CD14-positive monocyte (primary cell): Measurements from ENCODE around the gene CHST14. TPM values are rescaled to one million over a fixed set of nuclear protein-coding genes. Genes with fewer than 3 reads are reported as not detected.

Source experiments
- DNase-seq, 3 donors: peaks; one replicate each; pipeline ENCODE4 v3.0.0-alpha.2; 2011 to 2022
- H2AFZ ChIP-seq: 2 replicates; pipeline ENCODE4 v1.6.0; 2012; ENCODE audit warnings: mild to moderate bottlenecking, low read depth, low read length, inconsistent platforms; ENCODE audit not compliant: insufficient read depth, poor library complexity, severe bottlenecking
- H3K27ac ChIP-seq, 2 donors: 1 replicate in 1 of 2; 2 replicates in 1 of 2; pipeline ENCODE4 v1.5.1; 2012 to 2013; ENCODE audit warnings: low read length in 2 of 2, control low read depth in 1 of 2, inconsistent platforms in 1 of 2, low read depth in 1 of 2, mild to moderate bottlenecking in 1 of 2
- H3K27me3 ChIP-seq, 2 donors: one replicate each; pipeline versions ENCODE4 v1.6.0 to v1.6.1; 2011 to 2013; ENCODE audit warnings: low read length in 2 of 2; ENCODE audit not compliant: control insufficient read depth in 2 of 2, insufficient read depth in 2 of 2
- H3K36me3 ChIP-seq, 2 donors: replicated peaks in 1 of 2; 1 replicate in 1 of 2; 2 replicates in 1 of 2; pipeline versions ENCODE4 v1.5.1 to v1.6.1; 2012 to 2013; ENCODE audit warnings: low read length in 2 of 2, control low read depth in 1 of 2, inconsistent platforms in 1 of 2, mild to moderate bottlenecking in 1 of 2; ENCODE audit not compliant: insufficient read depth in 2 of 2, control insufficient read depth in 1 of 2
- H3K4me1 ChIP-seq, 2 donors: 1 replicate in 1 of 2; 2 replicates in 1 of 2; pipeline versions ENCODE4 v1.5.1 to v1.6.1; 2012 to 2013; ENCODE audit warnings: low read length in 2 of 2, control low read depth in 1 of 2, inconsistent platforms in 1 of 2, mild to moderate bottlenecking in 1 of 2, moderate library complexity in 1 of 2; ENCODE audit not compliant: insufficient read depth in 2 of 2, control insufficient read depth in 1 of 2
- H3K4me2 ChIP-seq: replicated peaks from 2 replicates; pipeline ENCODE3; 2012; ENCODE audit warnings: low read length, moderate library complexity, mild to moderate bottlenecking; ENCODE audit not compliant: poor library complexity, severe bottlenecking; ENCODE audit errors: extremely low read depth
- H3K4me3 ChIP-seq, 3 experiments: fragments of 200-600 bp in 1 of 3; sonication (generic) in 1 of 3; replicated peaks in 1 of 3; 1 replicate in 2 of 3; 2 replicates in 1 of 3; pipeline ENCODE4 v1.5.1; 2011 to 2013; ENCODE audit warnings: low read length in 3 of 3, mild to moderate bottlenecking in 3 of 3, control low read depth in 2 of 3, low read depth in 2 of 3, inconsistent platforms in 1 of 3, moderate library complexity in 1 of 3
- H3K79me2 ChIP-seq: 2 replicates; pipeline ENCODE4 v1.6.0; 2012; ENCODE audit warnings: mild to moderate bottlenecking, control low read depth, inconsistent platforms, low read length, moderate library complexity; ENCODE audit not compliant: insufficient read depth
- H3K9ac ChIP-seq: 2 replicates; pipeline ENCODE4 v1.6.0; 2017; ENCODE audit warnings: low read length, mild to moderate bottlenecking; ENCODE audit not compliant: insufficient read depth, poor library complexity, severe bottlenecking
- H3K9me3 ChIP-seq, 2 donors: replicated peaks in 1 of 2; 1 replicate in 1 of 2; 2 replicates in 1 of 2; pipeline versions ENCODE4 v1.5.1 to v1.6.1; 2012 to 2013; ENCODE audit warnings: low read length in 2 of 2, control low read depth in 1 of 2; ENCODE audit not compliant: control insufficient read depth in 1 of 2, insufficient read depth in 1 of 2
- H4K20me1 ChIP-seq: 2 replicates; pipeline ENCODE4 v1.6.0; 2012; ENCODE audit warnings: mild to moderate bottlenecking, low read length, control low read depth, moderate library complexity; ENCODE audit not compliant: insufficient read depth
- H3K27ac Mint-ChIP-seq, 7 donors: one replicate each; pipeline ENCODE4 v1.8.0; 2020; ENCODE audit warnings: mild to moderate bottlenecking in 7 of 7, mixed read lengths in 7 of 7, moderate library complexity in 6 of 7, inconsistent platforms in 2 of 7
- H3K27me3 Mint-ChIP-seq, 3 donors: one replicate each; pipeline ENCODE4 v1.8.0; 2021 to 2022; ENCODE audit warnings: low read depth in 3 of 3, mild to moderate bottlenecking in 3 of 3, mixed read lengths in 3 of 3, moderate library complexity in 3 of 3, inconsistent platforms in 1 of 3
- H3K36me3 Mint-ChIP-seq, 2 donors: one replicate each; pipeline ENCODE4 v1.8.0; 2020; ENCODE audit warnings: mixed read lengths in 2 of 2, inconsistent platforms in 1 of 2, mild to moderate bottlenecking in 1 of 2
- H3K4me1 Mint-ChIP-seq: one replicate; pipeline ENCODE4 v1.8.0; 2020; ENCODE audit warnings: mild to moderate bottlenecking, mixed read lengths
- H3K4me3 Mint-ChIP-seq, 2 donors: one replicate each; pipeline ENCODE4 v1.8.0; 2020; ENCODE audit warnings: mild to moderate bottlenecking in 2 of 2, mixed read lengths in 2 of 2, moderate library complexity in 1 of 2
- H3K9me3 Mint-ChIP-seq, 7 donors: one replicate each; pipeline ENCODE4 v1.8.0; 2020 to 2022; ENCODE audit warnings: mixed read lengths in 7 of 7, mild to moderate bottlenecking in 6 of 7, moderate library complexity in 6 of 7, inconsistent platforms in 2 of 7
- CTCF ChIP-seq: fragments of 200-600 bp; IDR thresholded peaks from one replicate; pipeline ENCODE4 v1.8.0; 2022; ENCODE audit warnings: antibody characterized with exemption, mild to moderate bottlenecking
- WGBS: methylation state at CpG from one replicate; pipeline ENCODE4 v1.1.5; 2013; ENCODE audit warnings: missing lambda C conversion rate; ENCODE audit not compliant: insufficient coverage; 5-methylcytosine and 5-hydroxymethylcytosine counted together
- intact Hi-C, 2 donors: fragments of 100-400 bp; cut with micrococcal nuclease; formaldehyde crosslinking; loops; one replicate each; pipeline versions ENCODE4 v1.15.0 to v1.15.1; 2023
- polyA plus RNA-seq, 3 donors: library from polyadenylated mRNA; depleted of rRNA in 1 of 3; unstranded in 2 of 3; stranded (reverse) in 1 of 3; fragments of 300-500 nt in 2 of 3; fragments of >200 nt in 1 of 3; fragmentation: Illumina TruSeq in 2 of 3; gene quantifications; 1 replicate in 2 of 3; 2 replicates in 1 of 3; pipeline ENCODE4 v1.2.3, GENCODE V29; 2012 to 2021

The CHST14 gene
- polyA plus RNA-seq, 3 donors: 0.85 to 5.2 (median 1.2) TPM

- peaks cover 21 to 24% of the 10 kb centered on the region in 2 donors for H3K4me1 ChIP-seq
- H3K9ac ChIP-seq: no peak overlapping the region
- peaks cover 0 to 7% of the 10 kb centered on the region in 2 donors for H3K9me3 ChIP-seq
- Mint-ChIP-seq H3K27me3 (peaks cover 60 to 66% (median 65%) of the 10 kb centered on the region in 3 donors), H3K4me1 (peaks cover 25% of the 10 kb centered on the region), H3K9me3 (peaks cover 0 to 27% (median 8%) of the 10 kb centered on the region in 7 donors), H3K4me3 (peak overlapping the region in 1 of 2 donors; percentile 24), H3K27ac (no peak overlapping the region), H3K36me3 (peaks cover 7 to 11% of the 10 kb centered on the region in 2 donors)
- peaks cover 37 to 64% of the 10 kb centered on the region in 2 donors for H3K27me3 ChIP-seq
- WGBS: 46% methylated on average over 17 of the region's 20 CpGs
- DNase-seq: no peak
- no peaks in the 10 kb centered on the region for H3K36me3 ChIP-seq
- intact Hi-C loops: no loop called here
- no peak overlapping the region for H3K4me3 ChIP-seq
- no peaks in the 10 kb centered on the region for H4K20me1 ChIP-seq
- H3K27ac ChIP-seq: no peak overlapping the region
- no peak overlapping the region for H2AFZ ChIP-seq
- H3K4me2 ChIP-seq: no peak overlapping the region
- H3K79me2 ChIP-seq: no peaks in the 10 kb centered on the region
- no peak for TF ChIP-seq CTCF
These were observed 35.6 kb upstream of the CHST14 start for GRCh38 chr15:40435023-40435709.

- H3K9ac ChIP-seq: no peak overlapping the region
- intact Hi-C loops: no loop called here
- no peaks in the 10 kb centered on the region for H4K20me1 ChIP-seq
- peak overlapping the region in 1 of 3 experiments; percentile 36 for H3K4me3 ChIP-seq
- H3K4me2 ChIP-seq: peak overlapping the region; percentile 49
- peaks cover 0 to 27% (median 6%) of the 10 kb centered on the region in 7 donors for H3K9me3 Mint-ChIP-seq
- H3K27ac Mint-ChIP-seq: no peak overlapping the region
- H3K27ac ChIP-seq: no peak overlapping the region
- no peaks in the 10 kb centered on the region for H3K36me3 ChIP-seq
- no peak overlapping the region for H2AFZ ChIP-seq
- 9% methylated on average over 15 of the region's 15 CpGs for WGBS
- peak overlapping the region in 1 of 2 donors; percentile 24 for H3K4me3 Mint-ChIP-seq
- peaks cover 0 to 7% of the 10 kb centered on the region in 2 donors for H3K9me3 ChIP-seq
- TF ChIP-seq CTCF: no peak
- H3K4me1 Mint-ChIP-seq: peaks cover 28% of the 10 kb centered on the region
- H3K27me3 Mint-ChIP-seq: peaks cover 62 to 69% (median 69%) of the 10 kb centered on the region in 3 donors
- H3K36me3 Mint-ChIP-seq: peaks cover 7 to 11% of the 10 kb centered on the region in 2 donors
- peaks cover 37 to 65% of the 10 kb centered on the region in 2 donors for H3K27me3 ChIP-seq
- peaks cover 23 to 30% of the 10 kb centered on the region in 2 donors for H3K4me1 ChIP-seq
- DNase-seq: no peak
- H3K79me2 ChIP-seq: no peaks in the 10 kb centered on the region
These were observed 35.1 kb upstream of the CHST14 start for GRCh38 chr15:40435710-40436089.
